ENCODE measurements around the gene SH3D19.
"Not testable (repeated sequence)": the region's sequence is repeated elsewhere in the genome, so short reads cannot be mapped to it uniquely, and the experiment has no call there.

Gene SH3D19

GRCh38 chr4:151255226-151255625 is 70.2 kb downstream of the SH3D19 start:
- not testable (repeated sequence) for H2AFZ ChIP-seq (ENCODE audit: low read depth, low read length); H3K4me3 ChIP-seq (ENCODE audit: low read length); H3K4me1 ChIP-seq (ENCODE audit: insufficient read depth, low read length); H3K27me3 ChIP-seq (ENCODE audit: insufficient read depth, low read length); H3K9me3 ChIP-seq (ENCODE audit: low read length); H3K36me3 ChIP-seq (ENCODE audit: insufficient read depth, low read length)

- no peaks in the 10 kb centered on the region for H3K9me3 ChIP-seq (ENCODE audit: low read length)
- no peaks in the 10 kb centered on the region for H3K27me3 ChIP-seq (ENCODE audit: insufficient read depth, low read length)
- no peaks in the 10 kb centered on the region for H3K4me1 ChIP-seq (ENCODE audit: insufficient read depth, low read length)
- H3K4me3 ChIP-seq (ENCODE audit: low read length): no peak overlapping the region
- no peak overlapping the region for H2AFZ ChIP-seq (ENCODE audit: low read depth, low read length)
- no peaks in the 10 kb centered on the region for H3K36me3 ChIP-seq (ENCODE audit: insufficient read depth, low read length)
These were observed 73.7 kb downstream of the SH3D19 start for GRCh38 chr4:151251603-151252304.

GRCh38 chr4:151250706-151251105 is 74.7 kb downstream of the SH3D19 start:
- Histone ChIP-seq H3K4me3 (ENCODE audit: low read length) (no peak overlapping the region), H3K27me3 (ENCODE audit: insufficient read depth, low read length) (no peaks in the 10 kb centered on the region), H2AFZ (ENCODE audit: low read depth, low read length) (no peak overlapping the region), H3K36me3 (ENCODE audit: insufficient read depth, low read length) (no peaks in the 10 kb centered on the region), H3K9me3 (ENCODE audit: low read length) (no peaks in the 10 kb centered on the region), H3K4me1 (ENCODE audit: insufficient read depth, low read length) (no peaks in the 10 kb centered on the region)

- Histone ChIP-seq H3K4me3 (ENCODE audit: low read length) (no peak overlapping the region), H2AFZ (ENCODE audit: low read depth, low read length) (no peak overlapping the region), H3K9me3 (ENCODE audit: low read length) (no peaks in the 10 kb centered on the region), H3K27me3 (ENCODE audit: insufficient read depth, low read length) (no peaks in the 10 kb centered on the region), H3K4me1 (ENCODE audit: insufficient read depth, low read length) (no peaks in the 10 kb centered on the region), H3K36me3 (ENCODE audit: insufficient read depth, low read length) (no peaks in the 10 kb centered on the region)
These were observed 76.9 kb downstream of the SH3D19 start for GRCh38 chr4:151248519-151248918.

GRCh38 chr4:151247395-151247794 is 78.0 kb downstream of the SH3D19 start:
- Histone ChIP-seq H2AFZ (ENCODE audit: low read depth, low read length) (no peak overlapping the region), H3K9me3 (ENCODE audit: low read length) (no peaks in the 10 kb centered on the region), H3K4me3 (ENCODE audit: low read length) (no peak overlapping the region), H3K27me3 (ENCODE audit: insufficient read depth, low read length) (no peaks in the 10 kb centered on the region), H3K4me1 (ENCODE audit: insufficient read depth, low read length) (peaks cover 8% of the 10 kb centered on the region), H3K36me3 (ENCODE audit: insufficient read depth, low read length) (no peaks in the 10 kb centered on the region)

- Histone ChIP-seq H3K27me3 (ENCODE audit: insufficient read depth, low read length) (no peaks in the 10 kb centered on the region), H3K9me3 (ENCODE audit: low read length) (no peaks in the 10 kb centered on the region), H3K4me1 (ENCODE audit: insufficient read depth, low read length) (peaks cover 8% of the 10 kb centered on the region), H3K36me3 (ENCODE audit: insufficient read depth, low read length) (no peaks in the 10 kb centered on the region), H2AFZ (ENCODE audit: low read depth, low read length) (no peak overlapping the region), H3K4me3 (ENCODE audit: low read length) (no peak overlapping the region)
These were observed 78.7 kb downstream of the SH3D19 start for GRCh38 chr4:151246742-151247141.

GRCh38 chr4:151242305-151242704 is 83.1 kb downstream of the SH3D19 start:
- no peaks in the 10 kb centered on the region for H3K36me3 ChIP-seq (ENCODE audit: insufficient read depth, low read length)
- no peaks in the 10 kb centered on the region for H3K27me3 ChIP-seq (ENCODE audit: insufficient read depth, low read length)
- H3K4me1 ChIP-seq (ENCODE audit: insufficient read depth, low read length): peaks cover 8% of the 10 kb centered on the region
- no peak overlapping the region for H3K4me3 ChIP-seq (ENCODE audit: low read length)
- no peak overlapping the region for H2AFZ ChIP-seq (ENCODE audit: low read depth, low read length)
- H3K9me3 ChIP-seq (ENCODE audit: low read length): no peaks in the 10 kb centered on the region

GRCh38 chr4:151239608-151240007 is 85.8 kb downstream of the SH3D19 start:
- no peak overlapping the region for H2AFZ ChIP-seq (ENCODE audit: low read depth, low read length)
- peaks cover 8% of the 10 kb centered on the region for H3K4me1 ChIP-seq (ENCODE audit: insufficient read depth, low read length)
- no peaks in the 10 kb centered on the region for H3K36me3 ChIP-seq (ENCODE audit: insufficient read depth, low read length)
- no peaks in the 10 kb centered on the region for H3K27me3 ChIP-seq (ENCODE audit: insufficient read depth, low read length)
- no peaks in the 10 kb centered on the region for H3K9me3 ChIP-seq (ENCODE audit: low read length)
- no peak overlapping the region for H3K4me3 ChIP-seq (ENCODE audit: low read length)

- Histone ChIP-seq H3K4me1 (ENCODE audit: insufficient read depth, low read length) (peaks cover 8% of the 10 kb centered on the region), H3K9me3 (ENCODE audit: low read length) (no peaks in the 10 kb centered on the region), H3K36me3 (ENCODE audit: insufficient read depth, low read length) (no peaks in the 10 kb centered on the region), H3K27me3 (ENCODE audit: insufficient read depth, low read length) (no peaks in the 10 kb centered on the region), H3K4me3 (ENCODE audit: low read length) (no peak overlapping the region), H2AFZ (ENCODE audit: low read depth, low read length) (no peak overlapping the region)
These were observed 86.9 kb downstream of the SH3D19 start for GRCh38 chr4:151238477-151238876.

- H3K27me3 ChIP-seq (ENCODE audit: insufficient read depth, low read length): no peaks in the 10 kb centered on the region
- H3K9me3 ChIP-seq (ENCODE audit: low read length): no peaks in the 10 kb centered on the region
- no peak overlapping the region for H3K4me3 ChIP-seq (ENCODE audit: low read length)
- H3K36me3 ChIP-seq (ENCODE audit: insufficient read depth, low read length): no peaks in the 10 kb centered on the region
- H3K4me1 ChIP-seq (ENCODE audit: insufficient read depth, low read length): no peaks in the 10 kb centered on the region
- H2AFZ ChIP-seq (ENCODE audit: low read depth, low read length): no peak overlapping the region
These were observed 89.4 kb downstream of the SH3D19 start for GRCh38 chr4:151236036-151236435.

- H3K4me1 ChIP-seq (ENCODE audit: insufficient read depth, low read length); H3K4me3 ChIP-seq (ENCODE audit: low read length); H2AFZ ChIP-seq (ENCODE audit: low read depth, low read length); H3K36me3 ChIP-seq (ENCODE audit: insufficient read depth, low read length); H3K27me3 ChIP-seq (ENCODE audit: insufficient read depth, low read length); H3K9me3 ChIP-seq (ENCODE audit: low read length): not testable (repeated sequence)
These were observed 90.0 kb downstream of the SH3D19 start for GRCh38 chr4:151235373-151235772.

GRCh38 chr4:151233600-151233999 is 91.8 kb downstream of the SH3D19 start:
- Histone ChIP-seq H3K9me3 (ENCODE audit: low read length) (no peaks in the 10 kb centered on the region), H2AFZ (ENCODE audit: low read depth, low read length) (no peak overlapping the region), H3K4me3 (ENCODE audit: low read length) (no peak overlapping the region), H3K27me3 (ENCODE audit: insufficient read depth, low read length) (no peaks in the 10 kb centered on the region), H3K36me3 (ENCODE audit: insufficient read depth, low read length) (no peaks in the 10 kb centered on the region), H3K4me1 (ENCODE audit: insufficient read depth, low read length) (no peaks in the 10 kb centered on the region)

- no peak overlapping the region for H3K4me3 ChIP-seq (ENCODE audit: low read length)
- no peaks in the 10 kb centered on the region for H3K27me3 ChIP-seq (ENCODE audit: insufficient read depth, low read length)
- no peaks in the 10 kb centered on the region for H3K4me1 ChIP-seq (ENCODE audit: insufficient read depth, low read length)
- no peaks in the 10 kb centered on the region for H3K9me3 ChIP-seq (ENCODE audit: low read length)
- H3K36me3 ChIP-seq (ENCODE audit: insufficient read depth, low read length): no peaks in the 10 kb centered on the region
- H2AFZ ChIP-seq (ENCODE audit: low read depth, low read length): no peak overlapping the region
These were observed 93.3 kb downstream of the SH3D19 start for GRCh38 chr4:151231915-151232595.

All from neuron (in vitro differentiated cells).